Upper lobe of left lung (tissue), 6 donors: ENCODE results near the gene ASIC3. TPM values are rescaled to one million over a fixed set of nuclear protein-coding genes. Genes with fewer than 3 reads are reported as not detected.

Source experiments
- ATAC-seq, 2 donors: fragments of 200-7000 bp; cut with Tn5 transposase; one replicate each; pipeline ENCODE4 v1.9.1; 2022; ENCODE audit warnings: mild to moderate bottlenecking in 2 of 2, moderate library complexity in 2 of 2; ENCODE audit not compliant: low FRiP score in 2 of 2
- DNase-seq, 2 donors: peaks; one replicate each; pipeline ENCODE4 v3.0.0-alpha.2; 2019 to 2020
- H3K27ac ChIP-seq, 4 donors: fragments of 200-600 bp; sonication (generic); one replicate each; pipeline ENCODE4 v1.5.1; 2016 to 2019
- H3K27me3 ChIP-seq, 4 donors: fragments of 200-600 bp; sonication (generic); one replicate each; pipeline ENCODE4 v1.5.1; 2017 to 2019
- H3K36me3 ChIP-seq, 4 donors: fragments of 200-600 bp; sonication (generic); one replicate each; pipeline ENCODE4 v1.5.1; 2016 to 2019
- H3K4me1 ChIP-seq, 4 donors: fragments of 200-600 bp; sonication (generic); one replicate each; pipeline ENCODE4 v1.5.1; 2018 to 2019
- H3K4me3 ChIP-seq, 4 donors: fragments of 200-600 bp; sonication (generic); one replicate each; pipeline ENCODE4 v1.5.1; 2017 to 2019; ENCODE audit warnings: mild to moderate bottlenecking in 2 of 4, moderate library complexity in 1 of 4
- H3K9me3 ChIP-seq, 4 donors: fragments of 200-600 bp; sonication (generic); one replicate each; pipeline ENCODE4 v1.5.1; 2018 to 2019
- EP300 ChIP-seq, 4 donors: sonication (generic); formaldehyde crosslinking; IDR thresholded peaks; one replicate each; pipeline ENCODE4 v1.5.1; 2017; ENCODE audit warnings: antibody characterized with exemption in 4 of 4, control low read depth in 2 of 4
- POLR2A ChIP-seq, 4 donors: fragments of 450-650 bp; IDR thresholded peaks; one replicate each; pipeline ENCODE4 v1.5.1; 2016 to 2017; ENCODE audit warnings: antibody characterized with exemption in 4 of 4, mild to moderate bottlenecking in 2 of 4
- POLR2AphosphoS5 ChIP-seq, 2 donors: sonication (generic); formaldehyde crosslinking; IDR thresholded peaks; one replicate each; pipeline ENCODE4 v1.5.1; 2017; ENCODE audit warnings: antibody characterized with exemption in 2 of 2
- WGBS, 2 donors: methylation state at CpG; one replicate each; pipeline ENCODE4 v1.1.5; 2017 to 2018; 5-methylcytosine and 5-hydroxymethylcytosine counted together
- total RNA-seq, 6 donors: library from RNA; depleted of rRNA in 4 of 6; stranded (reverse); fragments of >200 nt in 4 of 6; gene quantifications; one replicate each; pipeline versions ENCODE4 v1.1.0 to v1.2.1, GENCODE V29; 2016 to 2021
- TF ChIP-seq, protein P1 (sequence below), 6 experiments: fragments of 450-650 bp in 4 of 6; fragments of 200-600 bp in 2 of 6; sonication (generic) in 2 of 6; IDR thresholded peaks; one replicate each; pipeline ENCODE4 v1.5.1; 2016 to 2019; ENCODE audit warnings: antibody characterized with exemption in 6 of 6
- donor health status: DM: no; HTN: no; CAD: no; lungs with moderate emphysema.
- donor health status: DM: no; HTN: yes; CAD: no; lungs with severe emphysema.

The ASIC3 gene
- total RNA-seq, 6 donors from 2014 or later = 2.1 to 37.7 (median 4.0) TPM

DNA sequence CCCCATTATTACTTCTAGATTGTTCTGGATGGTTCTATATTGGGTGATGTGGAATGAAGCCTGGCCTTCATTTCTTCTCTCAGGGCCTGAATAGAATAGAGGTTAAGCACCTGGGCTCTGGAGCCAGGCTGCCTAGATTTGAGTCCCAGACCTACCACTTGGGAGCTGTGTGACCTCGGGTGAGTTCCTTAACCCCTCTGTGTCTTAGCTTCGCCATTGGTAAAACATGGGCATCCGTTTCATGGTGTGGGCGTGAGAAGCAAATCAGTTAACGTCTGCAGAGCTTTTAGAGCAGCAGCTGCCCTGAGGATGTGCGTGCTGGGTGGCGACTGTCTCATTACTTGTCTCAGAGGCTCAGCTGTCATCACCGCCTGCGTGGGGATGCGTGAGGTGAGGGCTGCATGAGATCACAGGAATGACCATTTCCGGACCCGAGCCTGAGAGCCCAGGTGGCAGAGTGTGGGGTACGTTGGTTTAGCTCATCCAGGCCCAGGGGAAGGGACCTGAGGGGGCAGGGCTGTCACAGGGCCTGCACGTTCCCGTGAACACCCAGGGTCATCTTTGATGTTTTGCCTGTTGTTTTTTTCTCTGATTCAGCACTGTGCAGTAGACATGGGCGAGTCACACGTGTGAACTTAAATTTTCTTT lies 47.6 kb downstream of the ASIC3 start:
- no peak for TF ChIP-seq POLR2AphosphoS5 (IDR thresholded peaks at IDR 0.05)
- no peak for TF ChIP-seq POLR2A (IDR thresholded peaks at IDR 0.05)
- TF ChIP-seq EP300 (IDR thresholded peaks at IDR 0.05) = no peak
- TF ChIP-seq, protein P1, sequence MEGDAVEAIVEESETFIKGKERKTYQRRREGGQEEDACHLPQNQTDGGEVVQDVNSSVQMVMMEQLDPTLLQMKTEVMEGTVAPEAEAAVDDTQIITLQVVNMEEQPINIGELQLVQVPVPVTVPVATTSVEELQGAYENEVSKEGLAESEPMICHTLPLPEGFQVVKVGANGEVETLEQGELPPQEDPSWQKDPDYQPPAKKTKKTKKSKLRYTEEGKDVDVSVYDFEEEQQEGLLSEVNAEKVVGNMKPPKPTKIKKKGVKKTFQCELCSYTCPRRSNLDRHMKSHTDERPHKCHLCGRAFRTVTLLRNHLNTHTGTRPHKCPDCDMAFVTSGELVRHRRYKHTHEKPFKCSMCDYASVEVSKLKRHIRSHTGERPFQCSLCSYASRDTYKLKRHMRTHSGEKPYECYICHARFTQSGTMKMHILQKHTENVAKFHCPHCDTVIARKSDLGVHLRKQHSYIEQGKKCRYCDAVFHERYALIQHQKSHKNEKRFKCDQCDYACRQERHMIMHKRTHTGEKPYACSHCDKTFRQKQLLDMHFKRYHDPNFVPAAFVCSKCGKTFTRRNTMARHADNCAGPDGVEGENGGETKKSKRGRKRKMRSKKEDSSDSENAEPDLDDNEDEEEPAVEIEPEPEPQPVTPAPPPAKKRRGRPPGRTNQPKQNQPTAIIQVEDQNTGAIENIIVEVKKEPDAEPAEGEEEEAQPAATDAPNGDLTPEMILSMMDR (IDR thresholded peaks at IDR 0.05) = no peak
- DNase-seq = no peak
- H3K9me3 ChIP-seq = no peaks in the 10 kb centered on the region
- no peak overlapping the region for H3K4me3 ChIP-seq
- peaks cover 0 to 20% (median 2%) of the 10 kb centered on the region in 4 donors for H3K36me3 ChIP-seq
- peak overlapping the region in 1 of 4 donors; percentile 44 for H3K27ac ChIP-seq
- H3K27me3 ChIP-seq = no peaks in the 10 kb centered on the region
- peaks cover 21 to 61% (median 38%) of the 10 kb centered on the region in 4 donors for H3K4me1 ChIP-seq
- ATAC-seq = no peak
- WGBS, 2 donors = 80 to 86% methylated on average over 13 to 17 of the region's 17 CpGs

- Histone ChIP-seq H3K27me3 (no peaks in the 10 kb centered on the region), H3K27ac (peak overlapping the region in 3 of 4 donors; percentile 18 to 78 (median 48)), H3K9me3 (no peaks in the 10 kb centered on the region), H3K4me3 (no peak overlapping the region), H3K36me3 (peaks cover 0 to 6% (median under 1%) of the 10 kb centered on the region in 4 donors), H3K4me1 (peaks cover 4 to 43% (median 21%) of the 10 kb centered on the region in 4 donors)
- DNase-seq = peak in 1 of 2 donors; percentile 48
- TF ChIP-seq POLR2AphosphoS5 (IDR thresholded peaks at IDR 0.05) (peak; percentile 70 to 89), EP300 (IDR thresholded peaks at IDR 0.05) (peak in 3 of 4 donors; percentile 42 to 90 (median 71)), POLR2A (IDR thresholded peaks at IDR 0.05) (no peak)
- TF ChIP-seq, protein P1 (IDR thresholded peaks at IDR 0.05) = no peak
- WGBS, 2 donors = 38 to 75% methylated on average over 3 to 20 of the region's 20 CpGs
- peak; percentile 12 to 34 for ATAC-seq
Measured at GRCh38 chr7:151099486-151100211, 51.3 kb downstream of the ASIC3 start.

DNA sequence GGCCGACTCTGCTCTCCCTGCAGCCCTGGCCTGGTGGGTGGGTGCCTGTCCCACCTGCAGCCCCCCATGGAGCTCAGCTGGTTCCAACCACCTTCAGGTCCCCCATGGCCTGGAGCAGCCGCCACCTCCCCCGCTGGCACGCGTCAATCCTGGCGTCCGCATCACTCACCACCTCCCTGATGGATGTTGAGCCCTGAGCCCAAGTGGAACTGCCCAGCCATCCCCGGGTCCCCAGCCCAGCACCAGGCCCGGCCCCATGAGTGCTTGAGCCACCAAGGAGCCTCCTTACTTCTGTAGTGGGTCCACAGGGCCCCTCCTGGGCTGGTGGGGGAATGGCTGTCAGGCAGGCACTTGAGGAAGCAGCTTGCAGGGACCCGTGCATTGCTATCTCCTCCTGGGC lies 52.6 kb downstream of the ASIC3 start:
- H3K9me3 ChIP-seq = no peaks in the 10 kb centered on the region
- no peaks in the 10 kb centered on the region for H3K27me3 ChIP-seq
- 93% methylated on average over 7 of the region's 10 CpGs; no CpG with 5 or more reads in 1 of the 2 donors for WGBS, 2 donors
- H3K4me3 ChIP-seq = no peak overlapping the region
- DNase-seq = peak in 1 of 2 donors; percentile 78
- ATAC-seq = peak in 1 of 2 donors; percentile 21
- TF ChIP-seq, protein P1 (IDR thresholded peaks at IDR 0.05) = no peak
- no peak for TF ChIP-seq POLR2AphosphoS5 (IDR thresholded peaks at IDR 0.05)
- no peak for TF ChIP-seq POLR2A (IDR thresholded peaks at IDR 0.05)
- TF ChIP-seq EP300 (IDR thresholded peaks at IDR 0.05) = no peak
- peaks cover 0 to 6% (median 2%) of the 10 kb centered on the region in 4 donors for H3K36me3 ChIP-seq
- peak overlapping the region in 1 of 4 donors; percentile 35 for H3K27ac ChIP-seq
- H3K4me1 ChIP-seq = peaks cover 0 to 33% (median 13%) of the 10 kb centered on the region in 4 donors

- Histone ChIP-seq H3K9me3 (no peaks in the 10 kb centered on the region), H3K27ac (peak overlapping the region in 2 of 4 donors; percentile 35), H3K4me1 (peaks cover 0 to 33% (median 12%) of the 10 kb centered on the region in 4 donors), H3K27me3 (no peaks in the 10 kb centered on the region), H3K36me3 (peaks cover 0 to 8% (median 2%) of the 10 kb centered on the region in 4 donors), H3K4me3 (no peak overlapping the region)
- no peak for TF ChIP-seq POLR2A (IDR thresholded peaks at IDR 0.05)
- TF ChIP-seq, protein P1 (IDR thresholded peaks at IDR 0.05) = no peak
- no peak for TF ChIP-seq POLR2AphosphoS5 (IDR thresholded peaks at IDR 0.05)
- TF ChIP-seq EP300 (IDR thresholded peaks at IDR 0.05) = no peak
- DNase-seq (peak in 1 of 2 donors; percentile 38), ATAC-seq (peak; percentile 12 to 28)
- WGBS, 2 donors = 85 to 86% methylated on average over 18 to 23 of the region's 24 CpGs
Measured at GRCh38 chr7:151101621-151102396, 53.5 kb downstream of the ASIC3 start.

Other genes starting within 250 kb of the ASIC3 start
- gene TMEM176B, start 248.2 kb upstream of the ASIC3 start, total RNA-seq = 10 to 100 TPM; 10.5 to 82.8 (median 27.4) TPM
- 10 to 100 TPM in 5 of 6 donors, 1 to 10 TPM in 1; 8.4 to 67.9 (median 16.3) TPM for gene TMEM176A, start 247.8 kb upstream of the ASIC3 start, total RNA-seq
- under 1 TPM in 2 of 6 donors, not detected in 4; 0.31 to 0.88 TPM for gene AOC1, start 196.0 kb upstream of the ASIC3 start, total RNA-seq
- gene KCNH2, start 70.2 kb upstream of the ASIC3 start, total RNA-seq = 1 to 10 TPM in 5 of 6 donors, under 1 TPM in 1; 0.59 to 5.7 (median 3.1) TPM
- 10 to 100 TPM in 4 of 6 donors, 1 to 10 TPM in 2; 3.1 to 95.3 (median 16.2) TPM for gene NOS3, start 57.5 kb upstream of the ASIC3 start, total RNA-seq
- gene ATG9B, start 24.0 kb upstream of the ASIC3 start, total RNA-seq = 1 to 10 TPM in 3 of 6 donors, under 1 TPM in 3; 0.46 to 5.2 (median 1.0) TPM
- gene ABCB8, start 20.1 kb upstream of the ASIC3 start, total RNA-seq = 10 to 100 TPM; 38.3 to 58.7 (median 42.5) TPM
- 10 to 100 TPM in 3 of 6 donors, 1 to 10 TPM in 3; 2.1 to 14.4 (median 10.1) TPM for gene CDK5, start 9.4 kb downstream of the ASIC3 start, total RNA-seq
- 100 to 1,000 TPM in 5 of 6 donors, 10 to 100 TPM in 1; 88.4 to 312 (median 188) TPM for gene SLC4A2, start 11.1 kb downstream of the ASIC3 start, total RNA-seq
- gene FASTK, start 32.3 kb downstream of the ASIC3 start, total RNA-seq = 100 to 1,000 TPM in 1 of 6 donors, 10 to 100 TPM in 5; 54.3 to 136 (median 78.0) TPM
- 10 to 100 TPM; 35.3 to 72.9 (median 51.6) TPM for gene TMUB1, start 35.0 kb downstream of the ASIC3 start, total RNA-seq
- gene AGAP3, start 37.9 kb downstream of the ASIC3 start, total RNA-seq = 100 to 1,000 TPM; 122 to 350 (median 182) TPM
- not detected for gene GBX1, start 119.2 kb downstream of the ASIC3 start, total RNA-seq
- not detected for gene ASB10, start 138.7 kb downstream of the ASIC3 start, total RNA-seq
- gene H2BK1, start 162.0 kb downstream of the ASIC3 start, total RNA-seq = not detected
- 10 to 100 TPM; 19.8 to 48.2 (median 28.6) TPM for gene ABCF2, start 178.7 kb downstream of the ASIC3 start, total RNA-seq
- 10 to 100 TPM; 34.4 to 69.1 (median 47.4) TPM for gene CHPF2, start 184.0 kb downstream of the ASIC3 start, total RNA-seq
- 10 to 100 TPM; 32.8 to 63.9 (median 40.8) TPM for gene SMARCD3, start 200.2 kb downstream of the ASIC3 start, total RNA-seq